ENCODE data around the gene CYYR1.

CYYR1 gene

GRCh38 chr21:26550326-26550725, 22.8 kb downstream of the CYYR1 start:
- no peak for DNase-seq

DNA sequence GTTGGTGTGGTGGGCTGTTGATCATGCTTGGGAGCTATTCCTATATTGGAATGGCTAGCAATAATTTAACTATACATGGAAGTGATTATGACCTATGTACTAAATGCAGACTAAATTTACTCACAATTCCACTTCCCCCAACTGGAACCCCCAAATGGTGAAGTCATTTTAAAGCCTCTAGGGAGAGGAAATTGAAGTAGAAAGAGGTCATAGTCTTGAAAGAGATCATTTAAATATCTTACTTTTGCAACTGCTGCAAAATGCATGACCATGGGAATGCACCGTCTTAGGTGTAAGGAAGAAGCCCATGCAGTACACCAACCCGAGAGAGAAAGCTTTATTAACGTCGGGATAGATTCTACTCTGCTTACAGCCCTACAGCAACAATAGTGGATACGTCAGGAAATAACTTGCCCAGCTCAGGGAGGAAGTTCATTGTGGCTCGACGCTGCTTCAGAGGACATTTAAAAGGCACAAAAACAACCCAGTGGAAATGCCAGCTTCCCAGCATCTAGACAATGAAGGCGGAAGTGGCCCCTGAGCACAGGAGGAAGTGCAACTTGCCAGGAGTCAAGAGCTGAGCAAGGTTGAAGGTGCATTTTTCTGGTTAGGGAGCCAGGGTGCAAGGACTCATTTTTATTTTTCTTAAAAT, 26.5 kb downstream of the CYYR1 start:
- DNase-seq = no peak

DNA sequence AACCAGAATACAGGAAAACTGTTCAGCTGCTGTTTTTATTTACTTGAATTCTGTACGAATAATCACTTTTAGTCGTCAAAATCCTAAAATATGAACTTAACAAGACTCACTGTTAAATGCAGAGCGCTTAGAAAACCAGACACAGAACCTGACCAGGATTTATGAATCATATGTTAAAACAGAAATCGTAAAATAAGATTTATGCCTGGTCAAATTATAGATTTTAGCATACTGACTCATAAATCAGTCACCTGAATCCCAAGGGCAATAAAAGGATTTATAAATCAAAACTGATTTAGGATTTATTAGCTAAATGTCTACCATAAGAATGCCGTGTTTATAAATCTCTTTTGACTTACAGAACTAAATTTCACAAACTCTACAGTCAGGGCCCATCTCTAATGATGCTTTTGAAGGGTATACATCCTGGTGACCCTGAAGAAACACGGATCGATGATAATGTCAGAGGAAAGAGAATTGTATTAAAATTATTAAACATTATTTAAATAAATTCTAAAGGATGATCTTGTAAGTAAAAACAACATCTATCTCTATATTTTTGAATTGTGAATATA, 28.8 kb downstream of the CYYR1 start:
- no peak for DNase-seq

GRCh38 chr21:26540651-26541050, 32.4 kb downstream of the CYYR1 start:
- no peak for DNase-seq

- DNase-seq = no peak
These were observed 33.5 kb downstream of the CYYR1 start for GRCh38 chr21:26539566-26539965.

GRCh38 chr21:26534517-26534916, 38.6 kb downstream of the CYYR1 start:
- no peak for DNase-seq

GRCh38 chr21:26532208-26532607, 40.9 kb downstream of the CYYR1 start:
- no peak for DNase-seq

DNA sequence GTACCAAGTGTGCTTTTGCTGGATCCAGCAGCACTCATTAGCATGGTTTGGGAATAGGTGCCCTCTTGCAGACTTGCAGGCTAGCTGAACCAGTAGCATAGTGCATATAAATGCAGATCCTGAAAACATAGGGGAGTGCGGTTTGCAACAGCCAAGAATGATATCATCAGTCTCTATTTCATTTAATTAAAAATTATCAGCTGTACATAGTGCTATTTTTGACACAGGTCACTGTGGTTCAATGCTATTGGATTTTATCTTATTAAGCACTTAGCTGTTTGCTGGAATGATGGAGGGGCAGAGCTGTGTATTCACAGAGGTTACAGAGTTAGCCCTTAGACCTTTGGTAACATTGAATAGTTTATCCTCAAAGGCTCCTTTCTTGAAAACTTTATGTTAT, 43.6 kb downstream of the CYYR1 start:
- no peak for DNase-seq

DNA sequence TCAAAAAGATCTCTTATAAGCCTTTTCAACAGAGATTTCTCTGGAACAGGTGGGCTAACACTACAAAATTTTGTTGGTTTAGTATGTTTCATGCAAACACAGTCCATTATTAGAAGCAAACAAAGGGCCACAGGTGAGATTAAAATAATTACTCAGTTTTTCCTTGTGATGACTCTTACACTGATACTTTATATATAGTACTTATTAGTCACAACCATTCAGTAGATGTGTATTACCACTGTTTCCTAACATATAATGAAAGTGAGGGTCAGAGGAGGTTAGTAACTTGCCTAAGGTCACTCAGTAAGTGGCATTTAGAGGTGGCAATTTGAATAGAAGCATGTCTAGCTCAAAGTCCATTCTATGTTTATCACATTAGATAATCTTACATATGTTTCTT, 44.2 kb downstream of the CYYR1 start:
- DNase-seq = no peak

- DNase-seq = no peak
These were observed 50.4 kb downstream of the CYYR1 start for GRCh38 chr21:26522704-26523103.

DNA sequence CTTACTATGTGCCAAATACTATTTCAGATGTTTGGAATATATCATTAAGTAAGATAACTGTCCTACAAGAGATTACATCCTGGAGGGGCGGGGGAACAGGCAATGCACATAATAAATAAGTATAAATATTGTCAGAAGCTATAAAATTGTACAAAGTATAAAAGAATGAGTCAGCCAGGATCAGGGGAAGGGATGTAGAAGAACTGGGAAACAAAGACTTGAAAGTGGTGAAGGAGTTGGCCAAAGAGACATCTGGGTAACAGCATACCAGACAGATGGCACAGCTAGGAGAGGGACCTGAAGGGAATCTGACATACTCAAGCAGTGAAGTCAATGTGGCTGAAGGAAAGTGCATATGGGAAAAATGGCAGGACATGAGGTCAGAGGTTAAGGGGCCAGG, 53.9 kb downstream of the CYYR1 start:
- peak; percentile 6 for DNase-seq

GRCh38 chr21:26515257-26515656, 57.8 kb downstream of the CYYR1 start:
- no peak for DNase-seq

DNA sequence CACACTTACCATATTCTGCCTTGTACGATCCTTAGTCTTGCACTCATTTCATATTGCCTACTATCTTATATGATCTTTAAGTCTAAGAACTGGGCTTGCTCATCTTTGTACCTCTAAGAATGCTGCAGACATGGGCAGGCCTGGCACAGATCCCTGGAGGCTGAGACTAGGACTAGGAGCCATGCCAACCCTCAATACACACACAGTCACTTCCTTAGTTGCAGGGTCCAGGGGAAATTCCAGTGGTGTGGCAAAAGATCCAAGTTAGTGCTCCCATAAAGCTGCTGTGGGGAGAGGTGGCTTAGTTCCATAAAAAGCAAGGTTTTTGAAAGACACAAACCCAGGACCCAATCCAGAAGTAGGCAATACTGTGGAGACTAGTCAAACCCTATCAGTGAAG, 59.9 kb downstream of the CYYR1 start:
- peak; percentile 26 for DNase-seq

DNA sequence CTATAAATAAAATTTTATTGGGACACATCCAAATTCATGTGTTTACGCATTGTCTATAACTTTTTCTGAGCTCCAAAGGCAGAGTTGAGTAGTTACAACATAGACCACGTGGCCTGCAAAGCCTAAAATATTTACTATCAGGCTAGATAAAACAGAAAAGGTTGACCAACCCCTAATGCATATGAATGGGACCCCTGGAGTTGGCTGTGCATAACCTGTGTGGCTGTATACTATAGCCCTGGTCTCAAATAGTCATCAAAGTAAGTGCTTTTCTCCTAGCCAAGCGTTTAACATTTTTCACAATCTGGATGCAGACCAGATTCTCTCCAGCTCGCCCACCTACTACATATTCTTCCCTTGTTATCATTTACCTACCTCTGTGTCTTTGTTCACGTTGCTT, 60.4 kb downstream of the CYYR1 start:
- no peak for DNase-seq

DNA sequence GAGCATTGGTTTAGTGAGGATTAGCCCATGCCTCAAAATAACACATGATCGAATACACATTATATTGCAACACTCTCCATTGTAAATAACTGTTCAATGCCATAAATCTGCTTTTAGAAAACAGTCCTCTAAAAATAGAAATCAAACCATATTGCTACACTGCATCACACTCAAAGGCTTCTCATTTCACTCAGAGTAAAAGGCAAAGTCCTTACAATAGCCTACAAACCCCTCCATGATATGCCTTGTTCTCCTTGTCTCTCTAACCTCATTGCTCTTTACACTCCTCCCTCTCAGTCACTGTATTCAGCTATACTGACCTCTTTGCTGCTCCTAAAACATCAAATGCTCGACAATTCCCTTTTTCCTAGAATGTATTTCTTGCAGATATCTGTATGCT, 64.2 kb downstream of the CYYR1 start:
- DNase-seq = no peak

DNA sequence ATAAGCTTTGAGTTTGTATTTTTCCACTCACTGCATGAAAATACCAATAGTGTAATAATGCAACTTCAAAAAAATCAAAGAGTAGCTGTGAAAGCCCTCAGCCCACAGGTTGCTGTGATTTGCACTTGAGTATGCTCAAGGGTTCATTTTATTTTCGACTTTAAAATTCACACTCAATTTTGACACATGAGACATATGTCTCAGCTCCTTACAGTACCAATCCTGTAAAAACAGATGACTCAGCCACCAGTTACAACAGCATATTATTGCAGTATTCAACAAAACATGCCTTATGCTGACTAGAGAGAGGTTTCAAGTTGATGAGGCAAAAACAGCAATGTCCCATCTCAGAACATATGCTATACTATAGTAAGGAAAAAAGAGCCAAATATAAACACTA, 66.1 kb downstream of the CYYR1 start:
- DNase-seq = no peak

- DNase-seq = no peak
These were observed 67.9 kb downstream of the CYYR1 start for GRCh38 chr21:26505211-26505610.

GRCh38 chr21:26503414-26503813, 69.7 kb downstream of the CYYR1 start:
- DNase-seq = no peak

- DNase-seq = no peak
These were observed 71.5 kb downstream of the CYYR1 start for GRCh38 chr21:26501495-26502021.

- no peak for DNase-seq
These were observed 73.6 kb downstream of the CYYR1 start for GRCh38 chr21:26499495-26499894.

- no peak for DNase-seq
These were observed 77.7 kb downstream of the CYYR1 start for GRCh38 chr21:26495283-26495849.

DNA sequence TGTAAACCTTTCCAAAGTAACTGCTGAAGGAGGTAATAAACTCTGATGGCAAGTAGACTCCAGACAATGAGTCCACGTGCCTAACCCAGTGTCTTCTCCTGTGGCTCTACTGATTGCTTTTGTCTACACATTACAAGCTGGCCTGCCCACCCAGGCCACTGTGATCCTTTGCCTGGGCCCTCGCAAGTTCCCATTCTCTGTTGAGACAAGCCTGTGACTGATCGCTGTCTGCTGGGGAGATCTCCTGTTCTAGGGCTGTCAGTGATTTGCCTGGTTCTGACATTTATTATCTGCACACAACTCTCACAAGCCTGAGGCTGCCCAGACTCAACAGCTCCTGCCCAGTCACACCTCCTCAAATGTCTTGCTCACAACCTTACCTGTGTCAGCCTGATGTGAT, 81.4 kb downstream of the CYYR1 start:
- no peak for DNase-seq

GRCh38 chr21:26490771-26491170, 82.3 kb downstream of the CYYR1 start:
- DNase-seq = no peak

DNA sequence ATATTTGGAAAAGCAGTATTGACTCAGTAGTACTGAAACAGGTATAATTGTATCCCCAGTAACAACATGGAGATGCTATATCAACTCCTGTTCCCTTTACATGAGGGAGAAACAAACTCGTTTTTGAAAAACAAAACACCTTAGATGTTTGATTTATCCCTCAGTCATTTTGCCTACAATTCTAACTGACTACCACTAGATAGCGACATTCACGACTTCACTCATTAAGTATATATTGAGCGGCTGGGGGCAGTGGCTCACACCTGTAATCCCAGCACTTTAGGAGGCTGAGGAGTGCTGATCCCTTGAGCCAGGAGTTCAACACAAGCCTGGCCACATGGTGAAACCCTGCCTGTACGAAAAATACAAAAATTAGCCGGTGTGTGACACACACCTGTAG, 83.3 kb downstream of the CYYR1 start:
- no peak for DNase-seq

Data from T1000 (cell line).